RWPE2 (cell line): Measurements from ENCODE around the gene SEL1L.

Experiments
- ATAC-seq: fragments of 200-7000 bp; cut with Tn5 transposase; 3 replicates; pipeline ENCODE4 v1.9.1; 2021; ENCODE audit warnings: low read depth
- DNase-seq: peaks from one replicate; pipeline ENCODE4 v3.0.0-alpha.2; 2020; ENCODE audit warnings: low spot score
- H3K27ac ChIP-seq: fragments of 450-650 bp; 2 replicates; pipeline ENCODE4 v1.5.1; 2017; ENCODE audit warnings: mild to moderate bottlenecking; ENCODE audit not compliant: poor library complexity, severe bottlenecking
- H3K27me3 ChIP-seq: fragments of 250-450 bp; sonication (Bioruptor Pico); 2 replicates; pipeline ENCODE4 v1.5.1; 2021; ENCODE audit warnings: mild to moderate bottlenecking, moderate library complexity; ENCODE audit not compliant: insufficient read depth, poor library complexity, severe bottlenecking
- H3K36me3 ChIP-seq: fragments of 250-450 bp; sonication (Bioruptor Pico); 2 replicates; pipeline ENCODE4 v1.5.1; 2020; ENCODE audit warnings: low read depth, mild to moderate bottlenecking, moderate library complexity
- H3K4me1 ChIP-seq: fragments of 250-450 bp; sonication (Bioruptor Pico); 2 replicates; pipeline ENCODE4 v1.5.1; 2021; ENCODE audit warnings: mild to moderate bottlenecking, moderate library complexity; ENCODE audit not compliant: insufficient read depth, poor library complexity, severe bottlenecking
- H3K4me3 ChIP-seq: fragments of 250-450 bp; sonication (Bioruptor Pico); 2 replicates; pipeline ENCODE4 v1.5.1; 2021; ENCODE audit warnings: mild to moderate bottlenecking, moderate library complexity; ENCODE audit not compliant: severe bottlenecking
- H3K9me3 ChIP-seq: fragments of 250-450 bp; sonication (Bioruptor Pico); 2 replicates; pipeline ENCODE4 v1.5.1; 2021; ENCODE audit warnings: mild to moderate bottlenecking, moderate library complexity; ENCODE audit not compliant: severe bottlenecking
- CTCF ChIP-seq: fragments of 450-650 bp; IDR thresholded peaks from one replicate; pipeline ENCODE4 v1.5.1; 2017; ENCODE audit warnings: mild to moderate bottlenecking, moderate library complexity; ENCODE audit not compliant: poor library complexity, severe bottlenecking

SEL1L gene

GRCh38 chr14:81533536-81534343 lies at the start of gene SEL1L:
Gene SEL1L (minus strand): TSS chr14:81533853. CDS start chr14:81533744, 109 bp downstream.
- H3K4me1 ChIP-seq, result peaks cover 24% of the 10 kb centered on the region
- no peak within 1 kb of the TSS for H3K27ac ChIP-seq
- DNase-seq (peak; percentile 100), ATAC-seq (peak; percentile 97)
- H3K9me3 ChIP-seq, result no peaks in the 10 kb centered on the region
- H3K36me3 ChIP-seq, result peaks cover 27% of the 10 kb centered on the region
- peak within 1 kb of the TSS; percentile 98 for H3K4me3 ChIP-seq
- no peaks in the 10 kb centered on the region for H3K27me3 ChIP-seq
- TF ChIP-seq CTCF, result no peak

- no peaks in the 10 kb centered on the region for H3K36me3 ChIP-seq
- no peak overlapping the region for H3K4me3 ChIP-seq
- no peak for TF ChIP-seq CTCF
- peaks cover 2% of the 10 kb centered on the region for H3K27me3 ChIP-seq
- no peaks in the 10 kb centered on the region for H3K4me1 ChIP-seq
- H3K9me3 ChIP-seq, result no peaks in the 10 kb centered on the region
- H3K27ac ChIP-seq, result no peak overlapping the region
- DNase-seq (no peak), ATAC-seq (no peak)
These were observed 48.8 kb upstream of the SEL1L start for GRCh38 chr14:81582420-81582819.

- no peaks in the 10 kb centered on the region for H3K36me3 ChIP-seq
- peaks cover 4% of the 10 kb centered on the region for H3K27me3 ChIP-seq
- H3K4me1 ChIP-seq, result no peaks in the 10 kb centered on the region
- ATAC-seq (no peak), DNase-seq (no peak)
- no peaks in the 10 kb centered on the region for H3K9me3 ChIP-seq
- no peak for TF ChIP-seq CTCF
- H3K27ac ChIP-seq, result no peak overlapping the region
- no peak overlapping the region for H3K4me3 ChIP-seq
These were observed 45.5 kb upstream of the SEL1L start for GRCh38 chr14:81579115-81579514.

- no peaks in the 10 kb centered on the region for H3K36me3 ChIP-seq
- no peak for TF ChIP-seq CTCF
- no peak for DNase-seq
- no peak overlapping the region for H3K27ac ChIP-seq
- no peaks in the 10 kb centered on the region for H3K4me1 ChIP-seq
- peak; percentile 31; the same call in 1 of the 3 replicates for ATAC-seq
- H3K27me3 ChIP-seq, result peaks cover 2% of the 10 kb centered on the region
- H3K9me3 ChIP-seq, result no peaks in the 10 kb centered on the region
- no peak overlapping the region for H3K4me3 ChIP-seq
These were observed 37.8 kb upstream of the SEL1L start for GRCh38 chr14:81571437-81571836.

GRCh38 chr14:81567302-81567701 lies 33.6 kb upstream of the SEL1L start:
- Histone ChIP-seq H3K27me3 (no peaks in the 10 kb centered on the region), H3K27ac (no peak overlapping the region), H3K4me1 (no peaks in the 10 kb centered on the region), H3K36me3 (no peaks in the 10 kb centered on the region), H3K9me3 (no peaks in the 10 kb centered on the region), H3K4me3 (no peak overlapping the region)
- no peak for DNase-seq
- no peak for TF ChIP-seq CTCF
- no peak for ATAC-seq
